ENCODE results near the gene FFAR2. TPM values are rescaled to one million over a fixed set of nuclear protein-coding genes. Genes with fewer than 3 reads are reported as not detected.

The FFAR2 gene
- total RNA-seq, 1 donor from 2014 or later: 2.6 TPM

- peak; percentile 98 for ATAC-seq
- intact Hi-C loops (cut with DNase I): loop anchor here (10.0 kb wide), 1 partner anchor 141 kb away; the partner anchor contains the start of gene FFAR3
Observed at GRCh38 chr19:35495107-35496064, 47.3 kb downstream of the FFAR2 start.

GRCh38 chr19:35497406-35497805 is 49.3 kb downstream of the FFAR2 start:
- ATAC-seq: no peak
- no peak overlapping the region for H3K27ac ChIP-seq
- no peaks in the 10 kb centered on the region for H3K36me3 ChIP-seq
- no peak for DNase-seq
- TF ChIP-seq CTCF (IDR thresholded peaks at IDR 0.05): no peak
- intact Hi-C loops (cut with DNase I): loop anchor here (10.0 kb wide), 1 partner anchor 143 kb away; the partner anchor contains the start of gene FFAR3
- H3K9me3 ChIP-seq: no peaks in the 10 kb centered on the region
- no peaks in the 10 kb centered on the region for H3K27me3 ChIP-seq
- H3K4me1 ChIP-seq: peaks cover 3% of the 10 kb centered on the region
- no peak overlapping the region for H3K4me3 ChIP-seq

More at GRCh38 chr19:35495107-35496064, 47.3 kb downstream of the FFAR2 start:
- Histone ChIP-seq H3K36me3 (no peaks in the 10 kb centered on the region), H3K27ac (no peak overlapping the region), H3K9me3 (no peaks in the 10 kb centered on the region), H3K4me3 (no peak overlapping the region), H3K4me1 (peaks cover 3% of the 10 kb centered on the region), H3K27me3 (peaks cover 8% of the 10 kb centered on the region)
- TF ChIP-seq CTCF (IDR thresholded peaks at IDR 0.05): peak; percentile 98
- DNase-seq: peak; percentile 86

GRCh38 chr19:35498220-35498619 is 50.2 kb downstream of the FFAR2 start:
- Histone ChIP-seq H3K4me1 (peaks cover 3% of the 10 kb centered on the region), H3K36me3 (no peaks in the 10 kb centered on the region), H3K27me3 (no peaks in the 10 kb centered on the region), H3K27ac (no peak overlapping the region), H3K9me3 (no peaks in the 10 kb centered on the region), H3K4me3 (no peak overlapping the region)
- DNase-seq (no peak), ATAC-seq (no peak)
- intact Hi-C loops (cut with DNase I): loop anchor here (10.0 kb wide), 1 partner anchor 143 kb away; the partner anchor contains the start of gene FFAR3
- TF ChIP-seq CTCF (IDR thresholded peaks at IDR 0.05): no peak

- Histone ChIP-seq H3K36me3 (no peaks in the 10 kb centered on the region), H3K9me3 (no peaks in the 10 kb centered on the region), H3K4me1 (peaks cover 3% of the 10 kb centered on the region), H3K27me3 (no peaks in the 10 kb centered on the region), H3K27ac (no peak overlapping the region), H3K4me3 (no peak overlapping the region)
- TF ChIP-seq CTCF (IDR thresholded peaks at IDR 0.05): no peak
- ATAC-seq: no peak
- DNase-seq: no peak
- intact Hi-C loops (cut with DNase I): loop anchor here (10.0 kb wide), 1 partner anchor 144 kb away; the partner anchor contains the start of gene FFAR3
Observed at GRCh38 chr19:35498984-35499527, 51.0 kb downstream of the FFAR2 start.

GRCh38 chr19:35500611-35501010 is 52.6 kb downstream of the FFAR2 start:
- TF ChIP-seq CTCF (IDR thresholded peaks at IDR 0.05): no peak
- ATAC-seq (no peak), DNase-seq (no peak)
- Histone ChIP-seq H3K27ac (no peak overlapping the region), H3K4me3 (no peak overlapping the region), H3K9me3 (no peaks in the 10 kb centered on the region), H3K4me1 (no peaks in the 10 kb centered on the region), H3K36me3 (no peaks in the 10 kb centered on the region), H3K27me3 (no peaks in the 10 kb centered on the region)
- intact Hi-C loops (cut with DNase I): no loop called here

Other genes starting within 250 kb of the FFAR2 start
- not detected for gene FAM187B, start 219.5 kb upstream of the FFAR2 start, total RNA-seq
- 79.1 TPM for gene LSR, start 199.3 kb upstream of the FFAR2 start, total RNA-seq
- 152 TPM for gene USF2, start 179.3 kb upstream of the FFAR2 start, total RNA-seq
- 1.5 TPM for gene HAMP, start 165.7 kb upstream of the FFAR2 start, total RNA-seq
- not detected for gene MAG, start 156.1 kb upstream of the FFAR2 start, total RNA-seq
- gene CD22, start 119.1 kb upstream of the FFAR2 start, total RNA-seq: 15.8 TPM
- not detected for gene FFAR1, start 100.4 kb upstream of the FFAR2 start, total RNA-seq
- not detected for gene FFAR3, start 89.8 kb upstream of the FFAR2 start, total RNA-seq
- not detected for gene GPR42, start 77.2 kb upstream of the FFAR2 start, total RNA-seq
- gene KRTDAP, start 42.2 kb downstream of the FFAR2 start, total RNA-seq: not detected
- 79.8 TPM for gene DMKN, start 65.4 kb downstream of the FFAR2 start, total RNA-seq
- not detected for gene SBSN, start 80.1 kb downstream of the FFAR2 start, total RNA-seq
- gene GAPDHS, start 85.2 kb downstream of the FFAR2 start, total RNA-seq: not detected
- gene TMEM147, start 97.4 kb downstream of the FFAR2 start, total RNA-seq: 77.7 TPM
- gene ATP4A, start 115.4 kb downstream of the FFAR2 start, total RNA-seq: not detected
- not detected for gene PMIS2, start 137.9 kb downstream of the FFAR2 start, total RNA-seq
- 8.9 TPM for gene HAUS5, start 164.5 kb downstream of the FFAR2 start, total RNA-seq
- 64.5 TPM for gene RBM42, start 180.8 kb downstream of the FFAR2 start, total RNA-seq
- gene ETV2, start 193.5 kb downstream of the FFAR2 start, total RNA-seq: 0.72 TPM
- 226 TPM for gene COX6B1, start 200.1 kb downstream of the FFAR2 start, total RNA-seq
- not detected for gene UPK1A, start 218.3 kb downstream of the FFAR2 start, total RNA-seq